ENCODE data around the gene AFF3. TPM values are rescaled to one million over a fixed set of nuclear protein-coding genes. Genes with fewer than 3 reads are reported as not detected.

Gene AFF3
- total and polyA plus RNA-seq, 2 of the 4 experiments (the other 2 are of a cell fraction) = 12.9 to 14.3 TPM

DNA sequence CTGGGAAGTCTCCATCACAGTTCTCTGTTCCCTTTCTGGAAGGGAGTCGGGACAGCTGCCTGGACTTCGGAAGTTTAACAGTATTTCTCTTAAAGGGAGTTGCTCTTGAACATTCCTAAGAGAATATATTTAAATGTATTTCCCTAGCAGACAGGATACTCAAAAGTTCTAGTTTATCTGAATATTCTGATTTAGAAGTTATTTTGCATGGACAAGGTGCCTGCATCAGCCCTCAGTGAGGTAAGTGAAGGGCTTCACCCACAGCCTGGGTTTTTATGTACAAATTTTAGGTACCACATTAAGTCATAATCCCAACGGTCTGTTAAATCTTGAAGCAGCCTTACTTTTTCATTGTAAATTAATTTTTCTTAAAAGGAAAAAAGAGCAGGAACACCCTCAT lies 587.5 kb downstream of the AFF3 start:
- Histone ChIP-seq H3K4me1 (ENCODE audit: control insufficient read depth, insufficient read depth, low read length) (no peaks in the 10 kb centered on the region), H3K4ac (ENCODE audit: low read depth, low read length) (no peak overlapping the region), H3K14ac (replicated peaks; ENCODE audit: low read depth, low read length) (no peak overlapping the region), H3K27me3 (ENCODE audit: control insufficient read depth, insufficient read depth, low read length) (no peaks in the 10 kb centered on the region), H3K79me1 (ENCODE audit: low read depth in 1 of 2, low read length in 2 of 2) (no peaks in the 10 kb centered on the region), H3K18ac (ENCODE audit: low read depth, low read length) (no peak overlapping the region), H2BK15ac (ENCODE audit: low read depth, low read length) (no peak overlapping the region), H4K8ac (ENCODE audit: low read depth in 2 of 2, low read length in 2 of 2) (no peak overlapping the region), H2BK120ac (ENCODE audit: low read depth, low read length) (no peak overlapping the region), H2BK20ac (ENCODE audit: low read depth, low read length) (no peak overlapping the region), H3K36me3 (ENCODE audit: control insufficient read depth, insufficient read depth, low read length) (peaks cover 43% of the 10 kb centered on the region), H4K20me1 (ENCODE audit: insufficient read depth, low read length) (no peaks in the 10 kb centered on the region), H3K9me3 (ENCODE audit: control insufficient read depth, insufficient read depth, low read length) (no peaks in the 10 kb centered on the region), H2AK9ac (replicated peaks; ENCODE audit: low read depth, low read length, poor library complexity) (no peak overlapping the region), H3K4me3 (ENCODE audit: insufficient read depth, low read depth, low read length) (no peak overlapping the region), H2AFZ (replicated peaks; ENCODE audit: low read length, poor library complexity) (no peak overlapping the region), H3K4me2 (ENCODE audit: low read depth, low read length) (no peak overlapping the region), H3K23ac (ENCODE audit: low read depth, low read length) (no peak overlapping the region), H3K27ac (ENCODE audit: insufficient read depth, low read length) (no peak overlapping the region), H4K5ac (ENCODE audit: low read depth, low read length) (no peak overlapping the region), H3K9ac (ENCODE audit: low read depth, low read length) (no peak overlapping the region), H3K56ac (ENCODE audit: extremely low read depth, insufficient read depth, low read length) (no peak overlapping the region), H4K91ac (ENCODE audit: insufficient read depth, low read depth, low read length) (no peak overlapping the region), H2AK5ac (ENCODE audit: low read depth, low read length) (no peak overlapping the region), H2BK5ac (ENCODE audit: low read depth, low read length, poor library complexity, severe bottlenecking) (no peak overlapping the region), H3K9me1 (ENCODE audit: insufficient read depth, low read length) (no peaks in the 10 kb centered on the region)
- ChIA-PET CTCF (no interaction called here), POLR2A (ENCODE audit: unreplicated experiment) (no interaction called here)
- BruUV-seq (replicated peaks) = no TSS peak
- TF ChIP-seq, protein P1, sequence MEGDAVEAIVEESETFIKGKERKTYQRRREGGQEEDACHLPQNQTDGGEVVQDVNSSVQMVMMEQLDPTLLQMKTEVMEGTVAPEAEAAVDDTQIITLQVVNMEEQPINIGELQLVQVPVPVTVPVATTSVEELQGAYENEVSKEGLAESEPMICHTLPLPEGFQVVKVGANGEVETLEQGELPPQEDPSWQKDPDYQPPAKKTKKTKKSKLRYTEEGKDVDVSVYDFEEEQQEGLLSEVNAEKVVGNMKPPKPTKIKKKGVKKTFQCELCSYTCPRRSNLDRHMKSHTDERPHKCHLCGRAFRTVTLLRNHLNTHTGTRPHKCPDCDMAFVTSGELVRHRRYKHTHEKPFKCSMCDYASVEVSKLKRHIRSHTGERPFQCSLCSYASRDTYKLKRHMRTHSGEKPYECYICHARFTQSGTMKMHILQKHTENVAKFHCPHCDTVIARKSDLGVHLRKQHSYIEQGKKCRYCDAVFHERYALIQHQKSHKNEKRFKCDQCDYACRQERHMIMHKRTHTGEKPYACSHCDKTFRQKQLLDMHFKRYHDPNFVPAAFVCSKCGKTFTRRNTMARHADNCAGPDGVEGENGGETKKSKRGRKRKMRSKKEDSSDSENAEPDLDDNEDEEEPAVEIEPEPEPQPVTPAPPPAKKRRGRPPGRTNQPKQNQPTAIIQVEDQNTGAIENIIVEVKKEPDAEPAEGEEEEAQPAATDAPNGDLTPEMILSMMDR (conservative IDR thresholded peaks at IDR 0.05; ENCODE audit: low read depth, low read length) = no peak
- no peak for TF ChIP-seq RCOR1 (IDR thresholded peaks at IDR 0.05; ENCODE audit: insufficient replicate concordance, low read length)
- TF ChIP-seq NFE2L2 (IDR thresholded peaks at IDR 0.05; ENCODE audit: low read depth, low read length) = no peak
- no peak for TF ChIP-seq MAFK (IDR thresholded peaks at IDR 0.05; ENCODE audit: low read depth, low read length)
- TF ChIP-seq, protein P2, sequence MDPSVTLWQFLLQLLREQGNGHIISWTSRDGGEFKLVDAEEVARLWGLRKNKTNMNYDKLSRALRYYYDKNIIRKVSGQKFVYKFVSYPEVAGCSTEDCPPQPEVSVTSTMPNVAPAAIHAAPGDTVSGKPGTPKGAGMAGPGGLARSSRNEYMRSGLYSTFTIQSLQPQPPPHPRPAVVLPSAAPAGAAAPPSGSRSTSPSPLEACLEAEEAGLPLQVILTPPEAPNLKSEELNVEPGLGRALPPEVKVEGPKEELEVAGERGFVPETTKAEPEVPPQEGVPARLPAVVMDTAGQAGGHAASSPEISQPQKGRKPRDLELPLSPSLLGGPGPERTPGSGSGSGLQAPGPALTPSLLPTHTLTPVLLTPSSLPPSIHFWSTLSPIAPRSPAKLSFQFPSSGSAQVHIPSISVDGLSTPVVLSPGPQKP (IDR thresholded peaks at IDR 0.05; ENCODE audit: borderline replicate concordance, low read depth, low read length) = no peak
- TF ChIP-seq MAZ (IDR thresholded peaks at IDR 0.05; ENCODE audit: borderline replicate concordance, low read depth, low read length) = no peak
- no peak for TF ChIP-seq SMC3 (IDR thresholded peaks at IDR 0.05; ENCODE audit: low read depth, low read length)
- TF ChIP-seq BHLHE40 (IDR thresholded peaks at IDR 0.05; ENCODE audit: low read depth, low read length) = no peak
- TF ChIP-seq RFX5 (IDR thresholded peaks at IDR 0.05; ENCODE audit: low read depth, low read length) = no peak
- TF ChIP-seq USF2 (IDR thresholded peaks at IDR 0.05; ENCODE audit: low read depth, low read length) = no peak
- no peak for TF ChIP-seq POLR2A (IDR thresholded peaks at IDR 0.05; ENCODE audit: low read depth, low read length)
- TF ChIP-seq MXI1 (IDR thresholded peaks at IDR 0.05; ENCODE audit: borderline replicate concordance, low read depth, low read length) = no peak
- TF ChIP-seq FOS (IDR thresholded peaks at IDR 0.05; ENCODE audit: low read depth, low read length) = no peak
- DNase-seq (no peak), ATAC-seq (ENCODE audit: low read depth) (no peak)
- intact Hi-C loops (cut with micrococcal nuclease) (loop anchor here (5.0 kb wide), 1 partner anchor 172 kb away; no protein-coding TSS in a partner anchor), dilution Hi-C loops (cut with HindIII; ENCODE audit: low sequenced_read_pairs, unreplicated experiment) (no loop called here), in situ Hi-C loops (cut with MboI; ENCODE audit: low sequenced_read_pairs) (no loop called here)
- WGBS, 2 experiments (ENCODE audit: extremely low coverage in 2 of 2, insufficient read length in 1 of 2) = no CpG with 5 or more reads among the region's 3 CpGs

Measured in IMR-90 (cell line).